Measurements from ENCODE around the gene ELAVL3. TPM values are rescaled to one million over a fixed set of nuclear protein-coding genes. Genes with fewer than 3 reads are reported as not detected.

ELAVL3 gene
- total RNA-seq, 2 experiments from 2014 or later: not detected

GRCh38 chr19:11401808-11402543 is 78.9 kb downstream of the ELAVL3 start:
- CTCF ChIA-PET: interaction anchor here (0.8 kb wide), 1 partner anchor 158 kb away, joined by 3 read pairs; no protein-coding TSS in a partner anchor
- POLR2A ChIA-PET: no interaction called here

Other genes starting within 250 kb of the ELAVL3 start
- not detected for gene ANGPTL8, start 241.4 kb downstream of the ELAVL3 start, total RNA-seq
- 1 to 10 TPM; 2.2 to 3.0 TPM for gene DOCK6, start 218.5 kb downstream of the ELAVL3 start, total RNA-seq
- not detected for gene TSPAN16, start 184.9 kb downstream of the ELAVL3 start, total RNA-seq
- gene RAB3D, start 141.4 kb downstream of the ELAVL3 start, total RNA-seq: 1 to 10 TPM; 5.4 to 5.5 TPM
- 10 to 100 TPM; 26.0 to 29.3 TPM for gene TMEM205, start 134.8 kb downstream of the ELAVL3 start, total RNA-seq
- 10 to 100 TPM; 10.9 to 12.1 TPM for gene CCDC159, start 134.5 kb downstream of the ELAVL3 start, total RNA-seq
- gene PLPPR2, start 125.6 kb downstream of the ELAVL3 start, total RNA-seq: 1 to 10 TPM; 1.3 to 1.7 TPM
- gene SWSAP1, start 106.4 kb downstream of the ELAVL3 start, total RNA-seq: 1 to 10 TPM; 1.6 to 2.6 TPM
- gene EPOR, start 96.7 kb downstream of the ELAVL3 start, total RNA-seq: 1 to 10 TPM; 4.9 to 5.2 TPM
- gene RGL3, start 61.7 kb downstream of the ELAVL3 start, total RNA-seq: not detected
- under 1 TPM in 1 of 2 experiments, not detected in 1; 0.19 TPM for gene ODAD3, start 45.9 kb downstream of the ELAVL3 start, total RNA-seq
- 100 to 1,000 TPM; 254 to 256 TPM for gene PRKCSH, start 45.4 kb downstream of the ELAVL3 start, total RNA-seq
- gene ZNF653, start 24.8 kb upstream of the ELAVL3 start, total RNA-seq: 10 to 100 TPM; 13.5 to 16.6 TPM
- 10 to 100 TPM; 52.4 to 56.4 TPM for gene ECSIT, start 48.1 kb upstream of the ELAVL3 start, total RNA-seq
- not detected for gene CNN1, start 57.8 kb upstream of the ELAVL3 start, total RNA-seq
- 10 to 100 TPM; 64.2 to 68.5 TPM for gene ELOF1, start 78.2 kb upstream of the ELAVL3 start, total RNA-seq
- 1 to 10 TPM; 2.5 to 3.1 TPM for gene ACP5, start 96.6 kb upstream of the ELAVL3 start, total RNA-seq
- 1 to 10 TPM; 5.3 to 5.4 TPM for gene ZNF627, start 116.4 kb upstream of the ELAVL3 start, total RNA-seq

Measured in activated CD8-positive, alpha-beta memory T cell treated with anti-CD3 and anti-CD28 coated beads for 36 hours (primary cell).